Esophagus muscularis mucosa (tissue), 4 donors: ENCODE measurements around the gene PRICKLE3. TPM values are rescaled to one million over a fixed set of nuclear protein-coding genes. Genes with fewer than 3 reads are reported as not detected.

Experiments used
- DNase-seq: peaks from one replicate; pipeline ENCODE4 v3.0.0-alpha.2; 2017; ENCODE audit errors: extremely low spot score
- H3K27ac ChIP-seq, 4 donors: fragments of 200-600 bp; sonication (generic); replicated peaks in 1 of 4; 1 replicate in 3 of 4; 2 replicates in 1 of 4; pipeline ENCODE4 v1.5.1; 2016 to 2019; ENCODE audit warnings: mild to moderate bottlenecking in 1 of 4
- H3K27me3 ChIP-seq, 4 donors: fragments of 200-600 bp; sonication (generic); one replicate each; pipeline versions ENCODE4 v1.5.1 to v1.6.0; 2016 to 2019
- H3K36me3 ChIP-seq, 4 donors: fragments of 200-600 bp; sonication (generic); one replicate each; pipeline ENCODE4 v1.5.1; 2016 to 2019
- H3K4me1 ChIP-seq, 4 donors: fragments of 200-600 bp; sonication (generic); one replicate each; pipeline ENCODE4 v1.5.1; 2016 to 2019
- H3K4me3 ChIP-seq, 4 donors: fragments of 200-600 bp; sonication (generic); 1 replicate in 2 of 4; 2 replicates in 2 of 4; pipeline ENCODE4 v1.5.1; 2016 to 2019; ENCODE audit warnings: mild to moderate bottlenecking in 4 of 4, moderate library complexity in 1 of 4
- H3K9me3 ChIP-seq, 4 donors: fragments of 200-600 bp; sonication (generic); 1 replicate in 3 of 4; 2 replicates in 1 of 4; pipeline ENCODE4 v1.5.1; 2016 to 2019
- EP300 ChIP-seq: sonication (generic); formaldehyde crosslinking; IDR thresholded peaks from one replicate; pipeline ENCODE4 v1.6.1; 2017; ENCODE audit warnings: antibody characterized with exemption
- POLR2A ChIP-seq: fragments of 450-650 bp; IDR thresholded peaks from one replicate; pipeline ENCODE4 v1.6.1; 2017; ENCODE audit warnings: antibody characterized with exemption, moderate library complexity, mild to moderate bottlenecking, low read depth
- POLR2AphosphoS5 ChIP-seq, 2 donors: sonication (generic); formaldehyde crosslinking; IDR thresholded peaks; one replicate each; pipeline ENCODE4 v1.6.1; 2017; ENCODE audit warnings: antibody characterized with exemption in 2 of 2
- WGBS: methylation state at CpG from one replicate; pipeline ENCODE4 v1.1.5; 2018; 5-methylcytosine and 5-hydroxymethylcytosine counted together
- intact Hi-C: fragments of 100-400 bp; cut with DNase I; formaldehyde crosslinking; loops from one replicate; pipeline ENCODE4 v1.15.1; 2023
- total RNA-seq, 4 donors: library from RNA; depleted of rRNA; stranded (reverse); fragments of >200 nt; gene quantifications; one replicate each; pipeline versions ENCODE4 v1.1.0 to v1.2.1, GENCODE V29; 2016
- TF ChIP-seq, protein P1 (sequence below), 3 experiments: fragments of 200-600 bp in 2 of 3; fragments of 450-650 bp in 1 of 3; sonication (generic) in 2 of 3; IDR thresholded peaks; one replicate each; pipeline ENCODE4 v1.5.1; 2017 to 2019; ENCODE audit warnings: antibody characterized with exemption in 3 of 3, mild to moderate bottlenecking in 2 of 3, moderate library complexity in 1 of 3

The PRICKLE3 gene
- total RNA-seq, 4 donors from 2014 or later, result 7.6 to 16.2 (median 12.3) TPM

DNA sequence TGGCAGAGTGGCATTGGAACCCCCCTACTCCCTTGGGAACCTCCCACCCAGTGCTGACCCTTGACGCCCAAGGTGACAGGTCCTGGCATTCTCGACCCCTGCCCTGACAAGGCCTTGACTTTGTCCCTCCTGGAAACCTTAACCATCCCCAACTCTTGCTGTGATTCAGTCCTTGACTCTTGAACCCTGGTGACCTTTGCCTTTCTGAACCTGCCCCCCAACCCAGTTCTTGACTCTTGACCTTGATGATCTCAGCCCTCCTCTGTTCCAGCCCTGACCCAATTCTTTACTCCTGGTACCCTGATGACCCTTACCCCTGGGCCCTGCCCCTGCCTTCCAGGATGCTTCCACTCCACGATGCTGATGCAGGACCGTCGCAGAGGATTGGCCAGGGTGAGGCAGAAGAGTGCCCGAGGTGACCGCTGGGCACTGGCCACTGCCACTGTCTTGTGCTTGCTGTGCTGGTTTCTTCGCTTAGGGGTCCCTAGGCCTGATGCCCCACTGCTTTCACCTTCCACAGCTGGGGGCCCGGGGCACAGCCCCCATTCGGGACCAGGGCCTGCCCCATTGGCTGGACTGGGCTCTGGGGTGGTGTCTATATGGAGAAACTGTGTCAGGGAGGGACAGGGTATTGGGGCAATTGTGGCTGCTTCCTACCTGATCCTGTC, 45.3 kb upstream of the PRICKLE3 start:
- no peaks in the 10 kb centered on the region for H3K36me3 ChIP-seq
- 91% methylated on average over 10 of the region's 10 CpGs for WGBS
- DNase-seq, result no peak
- no peak overlapping the region for H3K27ac ChIP-seq
- peaks cover 0 to 14% (median 11%) of the 10 kb centered on the region in 4 donors for H3K4me1 ChIP-seq
- H3K27me3 ChIP-seq, result peaks cover 0 to 24% (median 0%) of the 10 kb centered on the region in 4 donors
- no peak overlapping the region for H3K4me3 ChIP-seq
- H3K9me3 ChIP-seq, result no peaks in the 10 kb centered on the region
- TF ChIP-seq POLR2AphosphoS5 (IDR thresholded peaks at IDR 0.05), result no peak
- no peak for TF ChIP-seq EP300
- no peak for TF ChIP-seq POLR2A
- TF ChIP-seq, protein P1, sequence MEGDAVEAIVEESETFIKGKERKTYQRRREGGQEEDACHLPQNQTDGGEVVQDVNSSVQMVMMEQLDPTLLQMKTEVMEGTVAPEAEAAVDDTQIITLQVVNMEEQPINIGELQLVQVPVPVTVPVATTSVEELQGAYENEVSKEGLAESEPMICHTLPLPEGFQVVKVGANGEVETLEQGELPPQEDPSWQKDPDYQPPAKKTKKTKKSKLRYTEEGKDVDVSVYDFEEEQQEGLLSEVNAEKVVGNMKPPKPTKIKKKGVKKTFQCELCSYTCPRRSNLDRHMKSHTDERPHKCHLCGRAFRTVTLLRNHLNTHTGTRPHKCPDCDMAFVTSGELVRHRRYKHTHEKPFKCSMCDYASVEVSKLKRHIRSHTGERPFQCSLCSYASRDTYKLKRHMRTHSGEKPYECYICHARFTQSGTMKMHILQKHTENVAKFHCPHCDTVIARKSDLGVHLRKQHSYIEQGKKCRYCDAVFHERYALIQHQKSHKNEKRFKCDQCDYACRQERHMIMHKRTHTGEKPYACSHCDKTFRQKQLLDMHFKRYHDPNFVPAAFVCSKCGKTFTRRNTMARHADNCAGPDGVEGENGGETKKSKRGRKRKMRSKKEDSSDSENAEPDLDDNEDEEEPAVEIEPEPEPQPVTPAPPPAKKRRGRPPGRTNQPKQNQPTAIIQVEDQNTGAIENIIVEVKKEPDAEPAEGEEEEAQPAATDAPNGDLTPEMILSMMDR (IDR thresholded peaks at IDR 0.05), result no peak
- intact Hi-C loops, result no loop called here

DNA sequence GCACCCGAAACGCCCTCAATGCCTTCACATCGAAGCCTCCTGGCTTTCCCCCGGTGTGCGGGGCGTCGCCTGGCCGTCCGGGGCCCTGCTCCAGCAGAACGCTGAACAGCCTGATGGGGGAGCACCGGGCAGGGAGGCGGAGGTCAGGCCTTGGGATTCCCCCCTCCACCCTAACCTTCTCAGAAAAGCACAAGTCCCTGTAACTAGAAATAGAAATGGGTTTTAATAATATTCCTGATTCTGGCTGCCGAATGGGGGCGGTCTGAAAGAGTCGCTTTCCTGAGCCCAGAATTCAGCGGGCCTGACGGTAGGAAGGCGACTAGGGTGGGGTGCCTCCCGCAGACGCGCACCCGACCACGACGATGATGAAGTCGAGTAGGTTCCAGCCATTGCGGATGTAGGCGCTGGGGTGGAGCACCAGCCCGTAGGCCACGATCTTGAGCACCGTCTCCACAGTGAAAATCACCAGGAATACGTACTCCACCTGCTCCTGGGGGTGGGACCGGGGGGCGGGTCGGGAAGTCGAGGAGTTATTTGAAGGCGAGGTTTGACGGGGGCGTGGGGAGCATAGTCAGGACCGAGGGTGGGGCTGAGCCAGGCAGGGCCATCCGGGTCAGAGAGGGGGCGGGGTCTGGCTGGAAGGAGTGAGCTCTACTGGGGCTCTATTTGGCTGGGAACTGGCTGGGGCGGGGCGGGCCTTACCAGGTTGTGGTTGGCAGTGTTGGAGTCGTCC, 44.5 kb upstream of the PRICKLE3 start:
- intact Hi-C loops, result no loop called here
- peak overlapping the region in 2 of 4 donors; percentile 23 to 36 for H3K27ac ChIP-seq
- no peaks in the 10 kb centered on the region for H3K9me3 ChIP-seq
- peak overlapping the region; percentile 34 to 47 (median 35) for H3K4me3 ChIP-seq
- H3K27me3 ChIP-seq, result peaks cover 0 to 24% (median 1%) of the 10 kb centered on the region in 4 donors
- no peak for DNase-seq
- peaks cover 0 to 8% (median 4%) of the 10 kb centered on the region in 4 donors for H3K4me1 ChIP-seq
- 67% methylated on average over 39 of the region's 44 CpGs for WGBS
- TF ChIP-seq, protein P1 (IDR thresholded peaks at IDR 0.05), result no peak
- TF ChIP-seq EP300, result no peak
- no peak for TF ChIP-seq POLR2A
- TF ChIP-seq POLR2AphosphoS5 (IDR thresholded peaks at IDR 0.05), result no peak
- H3K36me3 ChIP-seq, result no peaks in the 10 kb centered on the region

DNA sequence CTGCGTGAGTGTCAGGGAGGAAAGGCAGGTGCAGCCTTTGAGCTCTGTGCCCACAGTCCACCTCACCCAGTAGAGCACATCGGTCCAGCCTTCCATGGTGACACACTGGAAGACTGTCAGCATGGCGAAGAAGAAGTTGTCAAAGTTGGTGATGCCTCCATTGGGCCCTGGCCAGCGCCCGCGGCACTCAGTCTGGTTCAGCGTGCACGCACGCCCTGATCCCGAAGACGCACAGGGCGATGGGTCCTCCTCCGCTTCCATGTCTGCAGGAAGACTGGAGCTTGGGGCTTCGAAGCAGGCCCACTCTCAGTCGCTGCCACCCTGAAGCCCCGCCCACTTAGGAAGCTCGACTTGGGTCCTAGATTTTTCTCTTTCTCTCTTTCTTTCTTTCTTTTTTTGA, 42.0 kb upstream of the PRICKLE3 start:
- Histone ChIP-seq H3K27ac (no peak overlapping the region), H3K4me3 (no peak overlapping the region), H3K27me3 (peaks cover 0 to 18% (median 3%) of the 10 kb centered on the region in 4 donors), H3K4me1 (peaks cover 0 to 8% (median 4%) of the 10 kb centered on the region in 4 donors), H3K9me3 (no peaks in the 10 kb centered on the region), H3K36me3 (no peaks in the 10 kb centered on the region)
- 90% methylated on average over 15 of the region's 17 CpGs for WGBS
- TF ChIP-seq, protein P1 (IDR thresholded peaks at IDR 0.05), result no peak
- no peak for TF ChIP-seq POLR2AphosphoS5 (IDR thresholded peaks at IDR 0.05)
- intact Hi-C loops, result no loop called here
- no peak for DNase-seq

DNA sequence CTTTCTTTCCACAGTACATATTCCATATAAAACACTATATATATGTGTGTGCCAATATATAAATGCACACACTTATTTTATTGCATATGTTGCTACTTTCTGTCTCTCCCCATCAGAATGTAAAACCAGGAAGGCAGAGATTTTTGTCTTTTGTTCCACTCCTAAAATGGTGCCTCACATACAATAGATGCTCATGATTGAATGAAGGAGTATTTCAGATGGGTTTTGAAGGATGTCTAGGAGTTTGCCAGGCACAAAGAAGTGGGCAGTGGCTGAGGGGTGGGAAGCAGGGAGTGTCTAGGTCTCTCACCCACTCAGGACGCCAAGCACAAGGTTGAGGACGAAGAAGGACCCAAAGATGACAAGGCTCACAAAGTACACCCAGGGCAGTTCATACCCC, 41.6 kb upstream of the PRICKLE3 start:
- TF ChIP-seq, protein P1 (IDR thresholded peaks at IDR 0.05), result no peak
- TF ChIP-seq EP300 (no peak), POLR2A (no peak), POLR2AphosphoS5 (IDR thresholded peaks at IDR 0.05) (no peak)
- H3K36me3 ChIP-seq, result no peaks in the 10 kb centered on the region
- intact Hi-C loops, result no loop called here
- no peak for DNase-seq
- peaks cover 0 to 18% (median 3%) of the 10 kb centered on the region in 4 donors for H3K27me3 ChIP-seq
- H3K4me3 ChIP-seq, result no peak overlapping the region
- no peaks in the 10 kb centered on the region for H3K9me3 ChIP-seq
- peaks cover 0 to 8% (median 4%) of the 10 kb centered on the region in 4 donors for H3K4me1 ChIP-seq
- 65% methylated on average over 2 of the region's 2 CpGs for WGBS
- H3K27ac ChIP-seq, result no peak overlapping the region
